C4-2B (cell line): ENCODE results near the gene TSPAN9.

Experiments
- ZFX ChIP-seq: fragments of 450-650 bp; IDR thresholded peaks from 2 replicates; pipeline ENCODE4 v1.6.1; 2017
- TF ChIP-seq, protein P1 (sequence below): fragments of 450-650 bp; conservative IDR thresholded peaks from 2 replicates; pipeline ENCODE4 v1.5.1; 2017; ENCODE audit warnings: mild to moderate bottlenecking

DNA sequence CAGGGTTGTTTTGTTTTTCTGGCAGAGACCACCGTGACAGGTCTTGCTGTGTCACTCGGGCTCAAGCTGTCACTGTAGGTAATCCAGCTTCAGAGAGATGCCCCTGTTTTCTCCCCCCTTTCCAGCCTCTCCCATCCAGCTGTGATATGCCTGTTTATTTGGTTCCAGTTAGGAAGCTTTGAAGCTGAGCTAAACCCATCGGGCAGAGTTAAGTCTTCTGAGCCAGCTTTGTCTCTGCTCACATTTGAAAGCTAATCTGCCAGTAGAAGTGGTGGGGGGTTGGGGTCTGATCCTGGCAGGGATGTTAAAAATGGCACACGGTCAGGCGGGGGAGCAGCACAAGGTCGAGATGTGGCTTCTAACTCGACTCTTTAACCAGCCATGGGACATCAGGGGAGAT, 130.0 kb downstream of the TSPAN9 start:
- TF ChIP-seq, protein P1, sequence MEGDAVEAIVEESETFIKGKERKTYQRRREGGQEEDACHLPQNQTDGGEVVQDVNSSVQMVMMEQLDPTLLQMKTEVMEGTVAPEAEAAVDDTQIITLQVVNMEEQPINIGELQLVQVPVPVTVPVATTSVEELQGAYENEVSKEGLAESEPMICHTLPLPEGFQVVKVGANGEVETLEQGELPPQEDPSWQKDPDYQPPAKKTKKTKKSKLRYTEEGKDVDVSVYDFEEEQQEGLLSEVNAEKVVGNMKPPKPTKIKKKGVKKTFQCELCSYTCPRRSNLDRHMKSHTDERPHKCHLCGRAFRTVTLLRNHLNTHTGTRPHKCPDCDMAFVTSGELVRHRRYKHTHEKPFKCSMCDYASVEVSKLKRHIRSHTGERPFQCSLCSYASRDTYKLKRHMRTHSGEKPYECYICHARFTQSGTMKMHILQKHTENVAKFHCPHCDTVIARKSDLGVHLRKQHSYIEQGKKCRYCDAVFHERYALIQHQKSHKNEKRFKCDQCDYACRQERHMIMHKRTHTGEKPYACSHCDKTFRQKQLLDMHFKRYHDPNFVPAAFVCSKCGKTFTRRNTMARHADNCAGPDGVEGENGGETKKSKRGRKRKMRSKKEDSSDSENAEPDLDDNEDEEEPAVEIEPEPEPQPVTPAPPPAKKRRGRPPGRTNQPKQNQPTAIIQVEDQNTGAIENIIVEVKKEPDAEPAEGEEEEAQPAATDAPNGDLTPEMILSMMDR = no peak
- no peak for TF ChIP-seq ZFX
